IMR-90 (cell line): ENCODE results near the gene IRF2BP2. TPM values are rescaled to one million over a fixed set of nuclear protein-coding genes. Genes with fewer than 3 reads are reported as not detected.
"Not testable (repeated sequence)": the region's sequence is repeated elsewhere in the genome, so short reads cannot be mapped to it uniquely, and the experiment has no call there.

ENCODE experiments used
- ATAC-seq: fragments of 200-7000 bp; cut with Tn5 transposase; 2 replicates; pipeline ENCODE4 v1.9.1; 2020; ENCODE audit warnings: low read depth, mild to moderate bottlenecking, moderate library complexity
- BruUV-seq: library from RNA; stranded (reverse); fragments of 400-500 nt; replicated peaks from 2 replicates; lab custom pipeline; 2021; lab: Mats Ljungman, UMichigan
- CTCF ChIA-PET: fragments of 300-600 bp; formaldehyde crosslinking; extraction: SDS; loops from one replicate; lab custom pipeline; 2021; ENCODE audit warnings: antibody characterized with exemption; lab: Yijun Ruan, JAX
- POLR2A ChIA-PET: fragments of 300-600 bp; sonication (Branson Sonifier 250); formaldehyde crosslinking; loops from one replicate; lab custom pipeline; 2022; ENCODE audit warnings: antibody characterized with exemption; ENCODE audit not compliant: unreplicated experiment; lab: Charles Lee
- DNase-seq: peaks from one replicate; pipeline ENCODE4 v3.0.0; 2013
- H2AFZ ChIP-seq: replicated peaks from 2 replicates; pipeline ENCODE3; 2013; ENCODE audit warnings: low read length, mild to moderate bottlenecking; ENCODE audit not compliant: poor library complexity
- H2AK5ac ChIP-seq: 2 replicates; pipeline ENCODE4 v1.6.1; 2013; ENCODE audit warnings: low read depth, low read length, inconsistent platforms
- H2AK9ac ChIP-seq: replicated peaks from 2 replicates; pipeline ENCODE3; 2013; ENCODE audit warnings: mild to moderate bottlenecking, low read depth, low read length, moderate library complexity; ENCODE audit not compliant: poor library complexity
- H2BK120ac ChIP-seq: 2 replicates; pipeline ENCODE4 v1.6.1; 2013; ENCODE audit warnings: low read depth, low read length, inconsistent platforms
- H2BK15ac ChIP-seq: 3 replicates; pipeline ENCODE4 v1.6.1; 2013; ENCODE audit warnings: low read depth, low read length, inconsistent platforms
- H2BK20ac ChIP-seq: 2 replicates; pipeline ENCODE4 v1.6.1; 2013; ENCODE audit warnings: low read depth, mild to moderate bottlenecking, inconsistent platforms, low read length, moderate library complexity
- H2BK5ac ChIP-seq: 2 replicates; pipeline ENCODE4 v1.6.1; 2013; ENCODE audit warnings: mild to moderate bottlenecking, low read depth, low read length, inconsistent platforms; ENCODE audit not compliant: poor library complexity, severe bottlenecking
- H3K14ac ChIP-seq: replicated peaks from 2 replicates; pipeline ENCODE4 v1.6.1; 2013; ENCODE audit warnings: low read depth, low read length, inconsistent platforms
- H3K18ac ChIP-seq: 2 replicates; pipeline ENCODE4 v1.6.1; 2013; ENCODE audit warnings: low read depth, low read length, control low read depth
- H3K23ac ChIP-seq: 2 replicates; pipeline ENCODE4 v1.6.1; 2013; ENCODE audit warnings: low read depth, low read length, inconsistent platforms
- H3K27ac ChIP-seq: 2 replicates; pipeline ENCODE4 v1.5.1; 2013; ENCODE audit warnings: mild to moderate bottlenecking, control low read depth, low read length; ENCODE audit not compliant: insufficient read depth
- H3K27me3 ChIP-seq: 2 replicates; pipeline ENCODE4 v1.6.1; 2013; ENCODE audit warnings: low read length; ENCODE audit not compliant: control insufficient read depth, insufficient read depth
- H3K36me3 ChIP-seq: 2 replicates; pipeline ENCODE4 v1.6.1; 2013; ENCODE audit warnings: low read length, mixed read lengths; ENCODE audit not compliant: control insufficient read depth, insufficient read depth
- H3K4ac ChIP-seq: 2 replicates; pipeline ENCODE4 v1.6.1; 2013; ENCODE audit warnings: low read depth, low read length, inconsistent platforms
- H3K4me1 ChIP-seq: 2 replicates; pipeline ENCODE4 v1.6.1; 2013; ENCODE audit warnings: low read length, mixed read lengths; ENCODE audit not compliant: control insufficient read depth, insufficient read depth
- H3K4me2 ChIP-seq: 2 replicates; pipeline ENCODE4 v1.6.1; 2013; ENCODE audit warnings: low read depth, mild to moderate bottlenecking, control low read depth, low read length, moderate library complexity
- H3K4me3 ChIP-seq: 2 replicates; pipeline ENCODE4 v1.5.1; 2013; ENCODE audit warnings: low read depth, mild to moderate bottlenecking, control low read depth, low read length, moderate library complexity; ENCODE audit not compliant: insufficient read depth
- H3K56ac ChIP-seq: 2 replicates; pipeline ENCODE4 v1.6.1; 2013; ENCODE audit warnings: low read length, inconsistent platforms; ENCODE audit not compliant: insufficient read depth; ENCODE audit errors: extremely low read depth
- H3K79me1 ChIP-seq, 2 experiments: 2 replicates each; pipeline ENCODE4 v1.6.1; 2013; ENCODE audit warnings: low read length in 2 of 2, inconsistent platforms in 1 of 2, low read depth in 1 of 2
- H3K9ac ChIP-seq: 2 replicates; pipeline ENCODE4 v1.6.1; 2013; ENCODE audit warnings: low read depth, low read length, control low read depth
- H3K9me1 ChIP-seq: 2 replicates; pipeline ENCODE4 v1.6.1; 2013; ENCODE audit warnings: low read length, inconsistent platforms; ENCODE audit not compliant: insufficient read depth
- H3K9me3 ChIP-seq: 2 replicates; pipeline ENCODE4 v1.6.1; 2013; ENCODE audit warnings: low read length; ENCODE audit not compliant: control insufficient read depth, insufficient read depth
- H4K20me1 ChIP-seq: 2 replicates; pipeline ENCODE4 v1.6.1; 2013; ENCODE audit warnings: low read length, inconsistent platforms; ENCODE audit not compliant: insufficient read depth
- H4K5ac ChIP-seq: 2 replicates; pipeline ENCODE4 v1.6.1; 2013; ENCODE audit warnings: mild to moderate bottlenecking, low read depth, low read length, control low read depth
- H4K8ac ChIP-seq, 2 experiments: 2 replicates each; pipeline ENCODE4 v1.6.1; 2013; ENCODE audit warnings: low read depth in 2 of 2, low read length in 2 of 2, control low read depth in 1 of 2, inconsistent platforms in 1 of 2
- H4K91ac ChIP-seq: 2 replicates; pipeline ENCODE4 v1.6.1; 2013; ENCODE audit warnings: low read depth, low read length, inconsistent platforms; ENCODE audit not compliant: insufficient read depth
- CHD1 ChIP-seq: IDR thresholded peaks from 2 replicates; pipeline ENCODE4 v1.6.1; 2012; ENCODE audit warnings: low read depth, low read length, improper control_type of control experiment
- MAFK ChIP-seq: IDR thresholded peaks from 2 replicates; pipeline ENCODE4 v1.6.1; 2012; ENCODE audit warnings: low read depth, low read length, improper control_type of control experiment
- MXI1 ChIP-seq: IDR thresholded peaks from 2 replicates; pipeline ENCODE4 v1.6.1; 2012; ENCODE audit warnings: low read depth, mild to moderate bottlenecking, low read length, moderate library complexity, borderline replicate concordance
- POLR2A ChIP-seq: IDR thresholded peaks from 2 replicates; pipeline ENCODE4 v1.6.1; 2012; ENCODE audit warnings: mild to moderate bottlenecking, low read depth, low read length
- WGBS, 2 experiments: methylation state at CpG; one replicate each; pipeline versions ENCODE4 v1.1.5 to v1.1.7; 2013; ENCODE audit warnings: missing lambda C conversion rate in 2 of 2; ENCODE audit not compliant: insufficient read length in 1 of 2; ENCODE audit errors: extremely low coverage in 2 of 2; 5-methylcytosine and 5-hydroxymethylcytosine counted together
- dilution Hi-C: fragments of 300-500 bp; cut with HindIII; formaldehyde crosslinking; loops from one replicate; pipeline ENCODE4 v1.14.3; 2018; ENCODE audit warnings: low sequenced_read_pairs; ENCODE audit not compliant: unreplicated experiment
- in situ Hi-C: fragments of 300-500 bp; cut with MboI; formaldehyde crosslinking; loops from 3 replicates; pipeline ENCODE4 v1.14.3; 2019; ENCODE audit warnings: low sequenced_read_pairs, inconsistent platforms, mixed read lengths
- intact Hi-C: fragments of 100-400 bp; cut with micrococcal nuclease; formaldehyde crosslinking; loops from 2 replicates; pipeline ENCODE4 v1.10.0; 2022
- polyA plus RNA-seq, 3 experiments: library from polyadenylated mRNA; depleted of rRNA; stranded (reverse); fragments of >200 nt; gene quantifications; 2 replicates each; pipeline ENCODE4 v1.2.3, GENCODE V29; 2012; ENCODE audit warnings: low replicate concordance in 1 of 3
- total RNA-seq: library from RNA; depleted of rRNA; stranded (reverse); fragments of >200 nt; gene quantifications from 2 replicates; pipeline ENCODE4 v1.2.3, GENCODE V29; 2012
- TF ChIP-seq, protein P1 (sequence below): conservative IDR thresholded peaks from 2 replicates; pipeline ENCODE4 v1.5.1; 2012; ENCODE audit warnings: mild to moderate bottlenecking, low read depth, low read length, improper control_type of control experiment

Gene IRF2BP2
- total and polyA plus RNA-seq, 2 of the 4 experiments (the other 2 are of a cell fraction), result 47.0 to 66.6 TPM

DNA sequence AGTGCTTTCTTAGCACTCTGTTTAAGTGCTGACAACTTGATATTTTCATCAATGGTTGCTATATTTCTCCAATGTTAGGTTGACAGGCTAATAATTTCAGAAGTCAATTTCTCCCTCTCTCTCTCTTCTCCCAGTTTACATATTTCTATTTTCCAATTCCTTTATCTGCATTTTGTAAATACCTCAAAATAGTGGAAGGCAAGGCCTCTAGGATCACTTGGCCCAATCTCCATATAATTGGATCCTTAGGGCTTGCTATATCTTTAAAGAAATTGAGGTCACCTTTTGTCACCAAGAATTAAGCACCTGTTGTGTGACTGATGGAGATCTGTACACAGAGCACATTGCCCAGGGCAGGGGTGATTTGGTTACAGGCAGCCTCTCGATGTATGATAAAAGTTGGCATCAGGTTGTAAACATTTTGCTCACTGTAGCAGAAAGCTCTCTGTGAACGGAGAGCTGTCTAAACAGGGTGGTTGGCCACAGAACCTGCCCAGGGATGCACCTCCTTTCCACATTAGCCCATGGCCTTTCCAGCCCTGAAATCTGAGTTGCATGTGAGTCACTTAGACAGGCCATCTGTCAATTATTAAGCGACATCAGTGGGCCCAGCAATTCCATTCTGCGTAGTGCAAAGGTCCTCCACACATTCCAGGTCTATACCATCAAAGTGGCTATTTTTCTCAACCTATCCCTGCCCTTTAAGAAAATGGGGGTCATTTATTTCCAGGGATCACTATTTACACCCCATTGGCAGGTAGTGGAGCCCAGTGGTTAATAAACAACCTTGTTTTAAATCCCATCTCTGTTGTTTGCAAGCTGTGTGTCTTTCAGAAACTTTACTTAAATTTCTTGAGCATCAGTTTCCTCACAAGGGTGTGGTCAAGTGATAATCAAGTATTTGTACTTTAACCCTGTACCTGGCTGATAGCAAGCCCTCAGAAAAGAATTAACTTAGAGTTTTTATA, 29.1 kb upstream of the IRF2BP2 start:
- Histone ChIP-seq H3K23ac (no peak overlapping the region), H4K8ac (no peak overlapping the region), H3K9me1 (peaks cover 4% of the 10 kb centered on the region; the same call in 1 of the 2 replicates), H3K4me3 (no peak overlapping the region), H4K5ac (no peak overlapping the region), H4K20me1 (no peaks in the 10 kb centered on the region), H4K91ac (no peak overlapping the region), H3K4me2 (no peak overlapping the region), H3K4ac (no peak overlapping the region), H3K9ac (no peak overlapping the region), H2BK120ac (no peak overlapping the region), H3K79me1 (no peaks in the 10 kb centered on the region), H3K36me3 (no peaks in the 10 kb centered on the region), H3K9me3 (no peaks in the 10 kb centered on the region), H3K27ac (no peak overlapping the region), H2BK15ac (no peak overlapping the region), H3K14ac (no peak overlapping the region), H2AFZ (no peak overlapping the region), H3K27me3 (no peaks in the 10 kb centered on the region), H3K56ac (no peak overlapping the region), H3K18ac (no peak overlapping the region), H2BK20ac (no peak overlapping the region), H3K4me1 (no peaks in the 10 kb centered on the region), H2AK5ac (no peak overlapping the region), H2AK9ac (no peak overlapping the region), H2BK5ac (no peak overlapping the region)
- TF ChIP-seq POLR2A (no peak), CHD1 (no peak), MAFK (no peak), MXI1 (no peak)
- TF ChIP-seq, protein P1, sequence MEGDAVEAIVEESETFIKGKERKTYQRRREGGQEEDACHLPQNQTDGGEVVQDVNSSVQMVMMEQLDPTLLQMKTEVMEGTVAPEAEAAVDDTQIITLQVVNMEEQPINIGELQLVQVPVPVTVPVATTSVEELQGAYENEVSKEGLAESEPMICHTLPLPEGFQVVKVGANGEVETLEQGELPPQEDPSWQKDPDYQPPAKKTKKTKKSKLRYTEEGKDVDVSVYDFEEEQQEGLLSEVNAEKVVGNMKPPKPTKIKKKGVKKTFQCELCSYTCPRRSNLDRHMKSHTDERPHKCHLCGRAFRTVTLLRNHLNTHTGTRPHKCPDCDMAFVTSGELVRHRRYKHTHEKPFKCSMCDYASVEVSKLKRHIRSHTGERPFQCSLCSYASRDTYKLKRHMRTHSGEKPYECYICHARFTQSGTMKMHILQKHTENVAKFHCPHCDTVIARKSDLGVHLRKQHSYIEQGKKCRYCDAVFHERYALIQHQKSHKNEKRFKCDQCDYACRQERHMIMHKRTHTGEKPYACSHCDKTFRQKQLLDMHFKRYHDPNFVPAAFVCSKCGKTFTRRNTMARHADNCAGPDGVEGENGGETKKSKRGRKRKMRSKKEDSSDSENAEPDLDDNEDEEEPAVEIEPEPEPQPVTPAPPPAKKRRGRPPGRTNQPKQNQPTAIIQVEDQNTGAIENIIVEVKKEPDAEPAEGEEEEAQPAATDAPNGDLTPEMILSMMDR, result no peak
- WGBS, 2 experiments, result 48% methylated on average over 3 of the region's 4 CpGs; no CpG with 5 or more reads in 1 of the 2 experiments
- in situ Hi-C loops (no loop called here), dilution Hi-C loops (no loop called here), intact Hi-C loops (no loop called here)
- ChIA-PET POLR2A (no interaction called here), CTCF (no interaction called here)
- ATAC-seq (no peak), DNase-seq (peak; percentile 33)
- no TSS peak for BruUV-seq

DNA sequence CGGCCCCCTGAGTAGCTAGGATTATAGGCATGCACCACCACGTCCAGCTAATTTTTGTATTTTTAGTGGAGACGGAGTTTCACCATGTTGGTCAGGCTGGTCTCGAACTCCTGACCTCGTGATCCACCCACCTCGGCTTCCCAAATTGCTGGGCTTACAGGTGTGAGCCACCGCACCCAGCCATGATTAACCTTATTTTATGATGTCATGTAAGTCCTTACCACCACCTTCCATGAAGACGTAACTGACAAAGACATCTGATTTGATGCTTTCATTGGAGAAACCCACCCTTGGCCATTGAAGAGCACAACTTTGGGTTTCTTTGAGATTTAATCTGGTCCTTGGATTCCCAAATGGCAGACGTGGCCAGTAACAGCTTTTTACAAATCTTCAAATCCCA, 24.9 kb upstream of the IRF2BP2 start:
- H3K4me3 ChIP-seq, intact Hi-C loops, H3K9me3 ChIP-seq, H3K23ac ChIP-seq, H2AFZ ChIP-seq, H3K9me1 ChIP-seq, H4K20me1 ChIP-seq, H2BK5ac ChIP-seq, H3K27ac ChIP-seq, POLR2A ChIA-PET, H2AK5ac ChIP-seq, H4K5ac ChIP-seq, H2BK20ac ChIP-seq, CTCF ChIA-PET, H2BK15ac ChIP-seq, H3K4ac ChIP-seq, H3K18ac ChIP-seq, H3K56ac ChIP-seq, H3K79me1 ChIP-seq, dilution Hi-C loops, H3K4me1 ChIP-seq, H3K27me3 ChIP-seq, H3K4me2 ChIP-seq, H2AK9ac ChIP-seq, H2BK120ac ChIP-seq, in situ Hi-C loops, H4K8ac ChIP-seq, H3K9ac ChIP-seq, BruUV-seq, ATAC-seq, H3K36me3 ChIP-seq, DNase-seq, H3K14ac ChIP-seq: not testable (repeated sequence)
- H4K91ac ChIP-seq, result 0 out of 2 replicates have a peak overlapping the region, but pooled peaks have one; percentile 11
- WGBS, 2 experiments, result 100% methylated on average over 1 of the region's 9 CpGs; no CpG with 5 or more reads in 1 of the 2 experiments
